ENCODE results near the gene PCSK6.
A peak's percentile ranks its signal among the peaks of the same experiment; 100 is the strongest.

PCSK6 gene

GRCh38 chr15:101267320-101268104 is 222.0 kb downstream of the PCSK6 start:
- peak; percentile 88 for DNase-seq (ENCODE audit: low read depth)
- H3K4me3 ChIP-seq (ENCODE audit: control insufficient read depth, low read depth, low read length): peak overlapping the region; percentile 1; the same call in 1 of the 2 replicates
- no peak for TF ChIP-seq CTCF (IDR thresholded peaks at IDR 0.05; ENCODE audit: control insufficient read depth, insufficient read depth, low read depth, low read length, missing control alignments)

GRCh38 chr15:101266787-101267186 is 222.7 kb downstream of the PCSK6 start:
- no peak for DNase-seq (ENCODE audit: low read depth)
- no peak for TF ChIP-seq CTCF (IDR thresholded peaks at IDR 0.05; ENCODE audit: control insufficient read depth, insufficient read depth, low read depth, low read length, missing control alignments)
- no peak overlapping the region for H3K4me3 ChIP-seq (ENCODE audit: control insufficient read depth, low read depth, low read length)

- no peak overlapping the region for H3K4me3 ChIP-seq (ENCODE audit: control insufficient read depth, low read depth, low read length)
- no peak for TF ChIP-seq CTCF (IDR thresholded peaks at IDR 0.05; ENCODE audit: control insufficient read depth, insufficient read depth, low read depth, low read length, missing control alignments)
- no peak for DNase-seq (ENCODE audit: low read depth)
Observed at GRCh38 chr15:101266034-101266433, 223.5 kb downstream of the PCSK6 start.

- TF ChIP-seq CTCF (IDR thresholded peaks at IDR 0.05; ENCODE audit: control insufficient read depth, insufficient read depth, low read depth, low read length, missing control alignments): no peak
- no peak overlapping the region for H3K4me3 ChIP-seq (ENCODE audit: control insufficient read depth, low read depth, low read length)
- no peak for DNase-seq (ENCODE audit: low read depth)
Observed at GRCh38 chr15:101264911-101265641, 224.4 kb downstream of the PCSK6 start.

GRCh38 chr15:101264011-101264410 is 225.5 kb downstream of the PCSK6 start:
- DNase-seq (ENCODE audit: low read depth): no peak
- no peak overlapping the region for H3K4me3 ChIP-seq (ENCODE audit: control insufficient read depth, low read depth, low read length)
- TF ChIP-seq CTCF (IDR thresholded peaks at IDR 0.05; ENCODE audit: control insufficient read depth, insufficient read depth, low read depth, low read length, missing control alignments): no peak

GRCh38 chr15:101262551-101262950 is 227.0 kb downstream of the PCSK6 start:
- TF ChIP-seq CTCF (IDR thresholded peaks at IDR 0.05; ENCODE audit: control insufficient read depth, insufficient read depth, low read depth, low read length, missing control alignments): no peak
- DNase-seq (ENCODE audit: low read depth): no peak
- H3K4me3 ChIP-seq (ENCODE audit: control insufficient read depth, low read depth, low read length): no peak overlapping the region
